Endothelial cell of umbilical vein (primary cell): ENCODE results near the gene HMGB3.

Experiments
- EZH2 ChIP-seq: IDR thresholded peaks from 2 replicates; pipeline ENCODE4 v1.6.1; 2012; ENCODE audit warnings: borderline replicate concordance, low read depth, mild to moderate bottlenecking, moderate library complexity, low read length, inconsistent platforms; ENCODE audit not compliant: severe bottlenecking
- FOS ChIP-seq: IDR thresholded peaks from 2 replicates; pipeline ENCODE4 v1.6.1; 2011; ENCODE audit warnings: mild to moderate bottlenecking, low read length, moderate library complexity, borderline replicate concordance; ENCODE audit not compliant: insufficient read depth
- MAX ChIP-seq: IDR thresholded peaks from 2 replicates; pipeline ENCODE4 v1.6.1; 2011; ENCODE audit not compliant: insufficient read depth, insufficient read length
- POLR2A ChIP-seq: IDR thresholded peaks from 2 replicates; pipeline ENCODE4 v1.6.1; 2012; ENCODE audit warnings: low read depth, mild to moderate bottlenecking, control low read depth, low read length
- POLR2AphosphoS5 ChIP-seq: IDR thresholded peaks from 2 replicates; pipeline ENCODE4 v1.6.1; 2012; ENCODE audit warnings: low read depth, mild to moderate bottlenecking, control low read depth, low read length, moderate library complexity; ENCODE audit not compliant: insufficient read depth
- TF ChIP-seq, protein P1 (sequence below), 2 donors: IDR thresholded peaks; 1 replicate in 1 of 2; 2 replicates in 1 of 2; pipeline ENCODE4 v1.5.1; 2011; ENCODE audit warnings: low read length in 2 of 2, mild to moderate bottlenecking in 2 of 2, moderate library complexity in 2 of 2, control low read depth in 1 of 2, inconsistent platforms in 1 of 2, low read depth in 1 of 2; ENCODE audit not compliant: insufficient read depth in 1 of 2; ENCODE audit errors: extremely low read depth in 1 of 2

GRCh38 chrX:150975655-150976390, 7.3 kb upstream of the HMGB3 start:
- TF ChIP-seq, protein P1, sequence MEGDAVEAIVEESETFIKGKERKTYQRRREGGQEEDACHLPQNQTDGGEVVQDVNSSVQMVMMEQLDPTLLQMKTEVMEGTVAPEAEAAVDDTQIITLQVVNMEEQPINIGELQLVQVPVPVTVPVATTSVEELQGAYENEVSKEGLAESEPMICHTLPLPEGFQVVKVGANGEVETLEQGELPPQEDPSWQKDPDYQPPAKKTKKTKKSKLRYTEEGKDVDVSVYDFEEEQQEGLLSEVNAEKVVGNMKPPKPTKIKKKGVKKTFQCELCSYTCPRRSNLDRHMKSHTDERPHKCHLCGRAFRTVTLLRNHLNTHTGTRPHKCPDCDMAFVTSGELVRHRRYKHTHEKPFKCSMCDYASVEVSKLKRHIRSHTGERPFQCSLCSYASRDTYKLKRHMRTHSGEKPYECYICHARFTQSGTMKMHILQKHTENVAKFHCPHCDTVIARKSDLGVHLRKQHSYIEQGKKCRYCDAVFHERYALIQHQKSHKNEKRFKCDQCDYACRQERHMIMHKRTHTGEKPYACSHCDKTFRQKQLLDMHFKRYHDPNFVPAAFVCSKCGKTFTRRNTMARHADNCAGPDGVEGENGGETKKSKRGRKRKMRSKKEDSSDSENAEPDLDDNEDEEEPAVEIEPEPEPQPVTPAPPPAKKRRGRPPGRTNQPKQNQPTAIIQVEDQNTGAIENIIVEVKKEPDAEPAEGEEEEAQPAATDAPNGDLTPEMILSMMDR (IDR thresholded peaks at IDR 0.05; ENCODE audit: extremely low read depth in 1 of 2, insufficient read depth in 1 of 2, low read depth in 1 of 2, low read length in 2 of 2): no peak
- no peak for TF ChIP-seq POLR2A
- no peak for TF ChIP-seq EZH2
- no peak for TF ChIP-seq POLR2AphosphoS5
- no peak for TF ChIP-seq MAX
- no peak for TF ChIP-seq FOS
